ENCODE results near the gene SBDS.
"Not testable (repeated sequence)": the region's sequence is repeated elsewhere in the genome, so short reads cannot be mapped to it uniquely, and the experiment has no call there.

DNA sequence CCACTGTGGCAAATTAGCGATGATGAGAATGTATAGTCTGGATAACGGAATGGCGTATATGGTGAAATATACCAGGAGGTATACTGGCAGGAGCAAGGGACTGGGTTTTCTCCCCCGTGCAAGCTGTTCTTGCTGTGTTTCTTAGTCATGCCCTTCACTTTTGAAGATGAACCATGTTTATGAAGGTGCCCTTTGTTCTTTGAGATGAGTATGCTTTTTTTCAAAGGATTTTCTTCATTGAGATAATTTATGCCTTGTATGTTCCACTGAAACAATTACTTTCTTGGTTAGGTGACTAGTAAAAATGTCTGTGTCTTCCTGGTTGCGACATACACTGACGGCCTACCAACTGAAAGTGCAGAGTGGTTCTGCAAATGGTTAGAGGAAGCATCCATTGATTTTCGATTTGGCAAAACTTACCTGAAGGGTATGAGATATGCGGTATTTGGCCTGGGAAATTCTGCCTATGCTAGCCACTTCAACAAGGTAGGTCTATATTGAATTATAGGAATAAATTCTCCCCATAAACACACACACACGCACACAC is 18.8 kb upstream of the SBDS start:
- TF ChIP-seq, protein P1, sequence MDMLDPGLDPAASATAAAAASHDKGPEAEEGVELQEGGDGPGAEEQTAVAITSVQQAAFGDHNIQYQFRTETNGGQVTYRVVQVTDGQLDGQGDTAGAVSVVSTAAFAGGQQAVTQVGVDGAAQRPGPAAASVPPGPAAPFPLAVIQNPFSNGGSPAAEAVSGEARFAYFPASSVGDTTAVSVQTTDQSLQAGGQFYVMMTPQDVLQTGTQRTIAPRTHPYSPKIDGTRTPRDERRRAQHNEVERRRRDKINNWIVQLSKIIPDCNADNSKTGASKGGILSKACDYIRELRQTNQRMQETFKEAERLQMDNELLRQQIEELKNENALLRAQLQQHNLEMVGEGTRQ (IDR thresholded peaks at IDR 0.05; ENCODE audit: low read depth, low read length) = not testable (repeated sequence)
- TF ChIP-seq MAZ (IDR thresholded peaks at IDR 0.05; ENCODE audit: borderline replicate concordance, low read depth, low read length); POLR2A (IDR thresholded peaks at IDR 0.05; ENCODE audit: low read depth, low read length); CEBPB (IDR thresholded peaks at IDR 0.05; ENCODE audit: low read depth, low read length); MAFK (IDR thresholded peaks at IDR 0.05; ENCODE audit: low read depth, low read length); BHLHE40 (IDR thresholded peaks at IDR 0.05; ENCODE audit: low read depth, low read length); RCOR1 (IDR thresholded peaks at IDR 0.05; ENCODE audit: insufficient replicate concordance, low read length); MXI1 (IDR thresholded peaks at IDR 0.05; ENCODE audit: borderline replicate concordance, low read depth, low read length); RAD21 (IDR thresholded peaks at IDR 0.05; ENCODE audit: low read length); SMC3 (IDR thresholded peaks at IDR 0.05; ENCODE audit: low read depth, low read length): not testable (repeated sequence)
- TF ChIP-seq, protein P2, sequence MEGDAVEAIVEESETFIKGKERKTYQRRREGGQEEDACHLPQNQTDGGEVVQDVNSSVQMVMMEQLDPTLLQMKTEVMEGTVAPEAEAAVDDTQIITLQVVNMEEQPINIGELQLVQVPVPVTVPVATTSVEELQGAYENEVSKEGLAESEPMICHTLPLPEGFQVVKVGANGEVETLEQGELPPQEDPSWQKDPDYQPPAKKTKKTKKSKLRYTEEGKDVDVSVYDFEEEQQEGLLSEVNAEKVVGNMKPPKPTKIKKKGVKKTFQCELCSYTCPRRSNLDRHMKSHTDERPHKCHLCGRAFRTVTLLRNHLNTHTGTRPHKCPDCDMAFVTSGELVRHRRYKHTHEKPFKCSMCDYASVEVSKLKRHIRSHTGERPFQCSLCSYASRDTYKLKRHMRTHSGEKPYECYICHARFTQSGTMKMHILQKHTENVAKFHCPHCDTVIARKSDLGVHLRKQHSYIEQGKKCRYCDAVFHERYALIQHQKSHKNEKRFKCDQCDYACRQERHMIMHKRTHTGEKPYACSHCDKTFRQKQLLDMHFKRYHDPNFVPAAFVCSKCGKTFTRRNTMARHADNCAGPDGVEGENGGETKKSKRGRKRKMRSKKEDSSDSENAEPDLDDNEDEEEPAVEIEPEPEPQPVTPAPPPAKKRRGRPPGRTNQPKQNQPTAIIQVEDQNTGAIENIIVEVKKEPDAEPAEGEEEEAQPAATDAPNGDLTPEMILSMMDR (conservative IDR thresholded peaks at IDR 0.05; ENCODE audit: low read depth, low read length) = not testable (repeated sequence)
- TF ChIP-seq, protein P3, sequence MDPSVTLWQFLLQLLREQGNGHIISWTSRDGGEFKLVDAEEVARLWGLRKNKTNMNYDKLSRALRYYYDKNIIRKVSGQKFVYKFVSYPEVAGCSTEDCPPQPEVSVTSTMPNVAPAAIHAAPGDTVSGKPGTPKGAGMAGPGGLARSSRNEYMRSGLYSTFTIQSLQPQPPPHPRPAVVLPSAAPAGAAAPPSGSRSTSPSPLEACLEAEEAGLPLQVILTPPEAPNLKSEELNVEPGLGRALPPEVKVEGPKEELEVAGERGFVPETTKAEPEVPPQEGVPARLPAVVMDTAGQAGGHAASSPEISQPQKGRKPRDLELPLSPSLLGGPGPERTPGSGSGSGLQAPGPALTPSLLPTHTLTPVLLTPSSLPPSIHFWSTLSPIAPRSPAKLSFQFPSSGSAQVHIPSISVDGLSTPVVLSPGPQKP (IDR thresholded peaks at IDR 0.05; ENCODE audit: borderline replicate concordance, low read depth, low read length) = not testable (repeated sequence)

Measured in IMR-90 (cell line).